Right renal cortex interstitium (tissue), 3 donors: ENCODE measurements around the gene LRP2. TPM values are rescaled to one million over a fixed set of nuclear protein-coding genes. Genes with fewer than 3 reads are reported as not detected.
A peak's percentile ranks its signal among the peaks of the same experiment; 100 is the strongest.

Experiments
- DNase-seq, 3 donors: peaks; one replicate each; pipeline ENCODE4 v3.0.0-alpha.2; 2013; ENCODE audit warnings: low read depth in 3 of 3, low spot score in 2 of 3
- polyA plus RNA-seq, 3 donors: library from polyadenylated mRNA; unstranded; fragments of 120-200 nt; gene quantifications; one replicate each; pipeline ENCODE4 v1.2.1, GENCODE V29; 2013; ENCODE audit not compliant: insufficient read length in 3 of 3

LRP2 gene
- polyA plus RNA-seq, 3 donors, result 123 to 186 (median 162) TPM

DNA sequence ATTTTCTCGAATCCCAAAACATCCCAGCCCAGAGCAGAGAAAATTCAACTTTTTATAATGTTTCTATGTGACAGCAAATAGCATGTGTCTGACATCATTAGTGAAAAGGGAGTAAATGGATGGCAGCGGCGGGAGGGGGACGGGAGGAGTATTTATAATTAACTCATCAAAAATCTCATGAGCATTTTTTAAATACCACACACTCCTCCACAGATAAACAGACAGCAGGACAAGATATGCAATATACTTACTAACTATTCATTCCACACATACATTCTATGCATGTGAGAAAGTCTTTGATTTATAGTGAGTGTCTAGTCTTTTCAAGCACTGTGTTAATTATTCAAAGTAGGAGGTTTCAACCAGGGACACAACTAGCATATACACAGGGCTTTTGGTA lies 107.6 kb downstream of the LRP2 start:
- no peak for DNase-seq

DNA sequence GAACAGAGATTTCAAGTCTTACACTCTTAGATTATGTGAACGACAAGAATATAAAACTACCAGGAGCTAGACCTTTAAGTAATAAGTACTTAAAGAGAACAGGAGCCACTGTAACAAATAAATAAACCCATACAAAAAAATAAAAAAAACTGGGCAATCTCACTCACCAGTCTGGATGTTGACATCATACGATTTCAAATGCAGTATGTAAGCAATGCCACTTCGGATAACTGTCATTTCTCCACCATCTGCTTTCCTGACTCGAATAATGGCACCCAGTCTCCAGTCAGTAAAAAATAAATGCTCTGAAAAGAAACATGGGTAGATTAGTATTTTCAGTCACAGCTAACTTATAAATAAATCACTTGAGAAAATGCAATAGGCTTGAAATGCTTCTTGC lies 115.1 kb downstream of the LRP2 start:
- DNase-seq, result no peak

DNA sequence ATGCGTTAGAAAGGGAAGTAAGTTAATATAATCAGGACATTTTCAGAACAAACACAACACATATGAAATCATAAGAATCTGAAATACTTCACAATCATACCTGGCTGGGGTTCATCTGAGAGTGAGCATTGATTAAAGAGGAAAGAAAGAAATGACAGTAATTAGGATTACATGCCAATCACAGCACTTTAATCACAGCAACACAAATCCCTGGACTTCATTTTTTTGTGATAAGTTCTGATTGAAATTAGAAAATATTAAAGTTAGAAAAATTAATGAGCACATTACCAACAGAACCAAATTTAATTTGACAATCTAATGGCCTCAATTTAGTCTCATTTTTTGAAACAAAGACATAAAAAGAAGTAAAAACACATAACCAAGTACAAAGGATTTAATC lies 121.9 kb downstream of the LRP2 start:
- DNase-seq, result no peak

DNA sequence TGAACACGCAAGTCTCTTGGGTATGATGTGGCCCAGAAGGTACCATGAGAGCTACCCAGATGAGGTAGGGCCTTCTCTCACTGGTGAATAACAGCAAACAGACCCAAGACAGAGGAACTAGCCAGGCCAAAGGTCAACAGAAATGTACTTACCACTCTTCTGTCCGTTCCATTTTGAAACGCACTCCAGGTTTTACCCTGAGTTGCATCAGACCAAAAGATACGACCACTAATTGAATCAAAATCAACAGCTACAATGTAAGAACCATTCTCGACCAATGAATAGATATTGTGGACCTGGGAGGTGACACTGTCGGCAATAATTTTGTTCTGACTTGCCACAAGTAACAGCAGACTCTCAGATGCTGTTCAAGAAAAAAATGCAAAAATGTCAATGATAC lies 124.4 kb downstream of the LRP2 start:
- no peak for DNase-seq

DNA sequence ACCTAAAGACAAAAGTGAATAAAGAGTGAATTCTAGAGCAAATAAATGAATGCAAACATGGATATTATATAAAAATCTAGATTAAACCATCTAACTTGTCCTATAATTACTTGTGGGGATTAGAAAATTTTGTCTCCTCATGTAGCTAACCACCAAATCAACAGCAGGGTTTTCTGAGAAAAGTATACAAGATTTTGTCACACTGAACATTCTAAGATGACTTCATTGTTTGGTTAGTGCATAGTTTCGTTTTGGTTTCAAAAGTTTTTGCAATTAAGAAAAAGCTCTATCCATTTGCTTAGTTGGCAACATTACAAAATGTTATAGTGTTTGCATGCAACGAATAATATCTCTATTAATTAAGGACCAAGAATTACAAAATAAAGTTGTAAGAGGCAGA lies 125.0 kb downstream of the LRP2 start:
- no peak for DNase-seq

DNA sequence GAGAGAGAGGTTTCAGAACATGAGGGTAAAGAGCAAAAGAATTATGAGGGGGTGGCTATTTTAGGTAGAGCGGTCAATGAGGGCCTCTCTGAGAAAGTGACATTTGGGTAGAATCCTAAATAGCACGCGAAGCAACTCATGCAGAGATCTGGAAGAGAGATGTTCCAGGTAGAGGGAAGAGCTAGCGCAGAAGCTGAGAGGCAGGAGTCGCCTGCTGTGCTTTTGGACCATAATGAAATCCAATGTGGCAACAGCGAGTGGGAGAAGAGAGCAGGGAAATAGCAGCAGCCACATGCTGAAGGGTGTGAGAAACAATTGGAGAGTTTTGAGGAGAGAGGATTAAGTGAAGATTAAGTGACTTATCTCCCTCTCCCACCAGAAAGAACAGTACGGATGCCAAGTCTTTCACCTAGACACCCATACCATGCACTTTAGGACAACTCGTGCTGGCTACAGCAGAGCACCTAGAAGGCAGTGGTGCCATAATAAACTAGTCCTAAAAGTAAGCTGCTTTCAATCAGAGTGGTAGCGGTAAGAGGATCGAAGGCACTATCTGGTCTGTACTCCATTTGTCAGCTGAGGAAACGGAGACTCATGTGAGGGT lies 129.7 kb downstream of the LRP2 start:
- no peak for DNase-seq

DNA sequence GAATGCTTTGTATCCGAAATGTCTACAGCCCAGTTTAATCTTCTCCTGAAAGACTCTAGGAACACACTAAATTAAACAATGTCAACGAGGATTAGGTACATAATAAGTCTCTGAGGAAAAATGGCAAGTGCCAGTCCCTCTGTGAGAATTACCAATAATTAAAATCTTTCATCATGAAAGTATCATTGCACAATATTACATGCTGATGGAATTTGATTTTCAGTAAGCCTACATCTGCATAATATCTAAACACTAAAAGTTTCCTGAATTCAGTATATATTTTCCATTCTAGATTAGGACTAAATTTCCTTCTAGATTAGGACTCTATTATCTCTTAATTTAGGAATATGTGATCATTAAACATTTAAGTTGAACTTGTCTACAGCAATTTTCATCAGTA lies 132.1 kb downstream of the LRP2 start:
- DNase-seq, result no peak

DNA sequence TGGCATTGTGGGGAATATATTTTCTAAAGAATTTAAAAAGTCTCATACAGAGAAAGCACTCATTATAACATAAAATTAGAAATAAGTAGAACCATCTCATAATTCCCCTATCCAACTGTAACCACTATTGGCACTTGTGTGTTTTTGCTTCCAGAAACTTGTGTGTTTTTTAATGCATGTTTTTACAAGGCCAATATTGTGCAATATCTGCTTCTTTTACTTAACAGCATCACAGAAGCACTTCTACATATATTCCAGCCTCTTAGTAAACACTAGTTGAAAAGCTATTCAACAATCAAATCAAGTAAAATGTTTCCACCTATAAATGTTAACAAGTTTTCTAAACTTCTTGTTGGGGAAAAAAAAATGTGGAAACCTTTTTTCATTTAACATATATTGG lies 132.7 kb downstream of the LRP2 start:
- no peak for DNase-seq

DNA sequence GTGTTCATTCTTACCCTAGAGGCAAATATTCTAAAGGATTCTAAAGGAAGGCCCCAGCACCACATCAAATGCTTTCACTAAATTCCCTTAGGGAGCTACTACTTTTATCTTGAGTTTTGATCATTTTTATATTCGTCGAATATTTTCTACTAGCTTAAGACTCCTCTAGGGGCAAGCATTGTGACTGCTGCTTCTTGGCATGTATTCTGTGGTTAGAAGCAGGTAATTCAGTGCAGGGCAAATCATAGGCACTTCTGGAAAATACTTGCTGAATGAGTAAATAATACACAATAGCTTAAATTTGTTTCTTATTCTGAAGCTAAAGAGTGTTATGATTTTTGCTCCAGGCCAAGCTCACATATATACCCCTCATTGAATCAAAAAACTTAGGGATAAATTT lies 136.4 kb downstream of the LRP2 start:
- no peak for DNase-seq

DNA sequence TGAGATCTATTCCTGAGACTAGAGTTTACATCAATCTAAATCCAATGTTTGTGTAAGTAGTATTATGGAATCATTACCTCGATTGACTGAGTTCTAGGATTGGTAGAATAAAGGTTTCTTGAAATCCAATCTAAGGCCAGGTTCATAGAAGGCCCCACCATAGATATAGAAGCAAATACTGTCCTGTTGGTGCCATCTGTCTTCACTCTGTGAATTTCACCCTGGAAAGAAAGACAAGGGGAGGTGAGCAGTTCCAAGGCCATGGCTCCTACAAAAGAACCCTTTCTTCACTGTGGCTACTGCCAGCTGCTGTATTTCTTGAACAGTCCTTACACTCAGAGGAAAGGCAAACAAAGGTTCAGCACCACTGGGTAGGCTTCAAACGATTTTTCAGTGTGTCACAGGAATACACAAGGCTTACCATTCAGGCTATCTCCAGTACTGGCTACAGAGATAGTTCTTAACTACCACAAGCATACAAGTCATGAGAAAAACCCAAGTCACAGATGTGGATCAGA lies 137.0 kb downstream of the LRP2 start:
- DNase-seq, result no peak

DNA sequence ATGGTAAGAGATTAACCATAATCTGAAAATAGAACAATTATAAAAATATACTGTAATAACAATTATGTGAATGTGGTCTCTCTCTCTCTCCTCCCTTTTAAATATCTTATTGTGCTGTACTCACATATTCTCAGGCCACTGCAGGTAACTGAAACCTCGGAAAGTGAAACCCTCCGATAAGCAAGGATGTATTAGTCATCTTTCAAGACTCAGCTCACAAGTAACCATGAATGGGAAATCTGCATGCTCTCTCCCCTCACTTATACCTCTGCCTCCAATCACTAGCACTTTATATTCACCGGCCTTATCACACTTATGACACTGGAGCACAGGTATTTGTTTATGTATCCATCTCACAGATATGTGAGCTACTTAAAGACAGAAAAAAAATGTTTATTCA lies 139.7 kb downstream of the LRP2 start:
- DNase-seq, result no peak

DNA sequence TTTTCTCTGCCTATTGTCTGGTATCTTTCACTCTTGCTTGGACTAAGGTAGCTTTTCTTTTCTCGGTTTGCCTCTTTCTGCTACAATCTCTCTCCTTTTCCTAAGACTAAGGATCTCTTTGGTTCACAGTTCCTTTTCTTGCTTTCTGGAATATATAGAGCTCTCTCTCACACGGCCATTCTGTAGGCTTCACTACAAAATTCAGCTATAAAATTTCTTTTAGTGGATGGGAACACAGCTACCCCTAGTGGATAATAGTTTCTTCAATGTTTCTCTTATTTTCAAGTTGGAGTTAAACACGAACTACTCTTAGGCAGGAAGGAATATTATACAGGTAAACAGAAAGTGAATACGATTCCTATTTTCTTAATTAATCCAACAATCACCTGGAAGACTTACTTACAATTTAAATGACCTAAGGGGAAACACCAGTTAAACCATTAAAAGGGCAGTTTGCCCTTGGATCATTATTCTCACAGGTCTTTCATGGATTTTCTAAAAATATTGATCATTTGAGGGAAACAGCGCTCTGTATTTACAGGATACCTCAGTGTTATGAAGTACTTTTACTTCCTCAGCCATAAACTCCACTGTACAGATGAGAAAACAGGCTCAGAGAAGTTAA lies 140.5 kb downstream of the LRP2 start:
- DNase-seq, result peak in 1 of 3 donors; percentile 15

DNA sequence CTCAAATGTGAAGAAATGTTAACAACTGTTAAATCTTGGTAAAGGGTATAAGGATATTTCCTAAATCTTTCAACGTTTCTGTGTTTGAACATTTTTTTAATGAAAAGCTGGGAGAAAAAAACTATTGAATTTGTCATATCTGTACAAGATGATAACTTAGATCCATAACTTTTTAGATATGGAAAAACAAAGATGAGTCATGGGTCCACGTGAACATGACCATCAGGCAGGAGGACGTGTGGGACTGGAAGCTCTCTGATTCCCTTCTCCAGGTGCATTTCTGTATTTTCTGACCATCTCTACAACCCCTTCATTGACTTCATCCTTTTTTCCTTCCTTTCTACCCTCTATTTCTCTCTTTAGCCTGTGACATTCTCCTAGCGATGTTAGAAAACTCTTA lies 151.4 kb downstream of the LRP2 start:
- no peak for DNase-seq

DNA sequence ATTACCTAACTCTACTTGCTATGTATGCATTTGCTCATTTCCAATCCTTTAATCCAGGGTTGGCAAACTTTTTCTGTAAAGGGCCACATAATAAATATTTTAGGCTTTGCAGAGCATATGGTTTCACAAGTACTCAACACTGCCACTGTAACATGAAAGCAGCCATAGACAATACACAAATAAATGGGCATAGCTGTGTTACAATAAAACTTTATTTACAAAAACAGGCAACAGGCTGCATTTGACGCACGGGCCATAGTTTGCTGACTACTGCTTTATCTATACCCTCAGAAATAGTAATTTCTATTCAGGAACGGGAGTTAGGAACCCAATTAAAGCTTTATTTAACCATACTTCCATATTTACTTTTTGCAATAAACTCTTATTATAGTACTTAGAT lies 154.3 kb downstream of the LRP2 start:
- DNase-seq, result no peak

DNA sequence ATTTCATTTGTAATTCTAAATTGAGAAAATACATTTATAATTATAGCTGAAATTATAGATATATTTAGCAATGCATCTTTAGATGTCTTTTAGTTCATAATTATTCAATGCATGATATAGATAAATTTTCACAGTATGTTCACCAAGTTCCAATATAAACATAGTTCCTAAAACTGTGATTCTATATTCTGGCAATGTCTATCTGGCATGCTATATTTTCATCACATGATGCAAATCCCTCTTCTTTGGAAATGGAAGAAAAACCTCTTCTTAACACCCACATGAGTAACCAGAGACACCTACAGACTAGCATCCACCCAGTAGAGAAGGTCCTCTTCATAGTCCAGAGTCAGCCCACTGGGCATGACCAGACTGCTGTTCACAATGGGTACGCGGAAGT lies 157.2 kb downstream of the LRP2 start:
- DNase-seq, result no peak

DNA sequence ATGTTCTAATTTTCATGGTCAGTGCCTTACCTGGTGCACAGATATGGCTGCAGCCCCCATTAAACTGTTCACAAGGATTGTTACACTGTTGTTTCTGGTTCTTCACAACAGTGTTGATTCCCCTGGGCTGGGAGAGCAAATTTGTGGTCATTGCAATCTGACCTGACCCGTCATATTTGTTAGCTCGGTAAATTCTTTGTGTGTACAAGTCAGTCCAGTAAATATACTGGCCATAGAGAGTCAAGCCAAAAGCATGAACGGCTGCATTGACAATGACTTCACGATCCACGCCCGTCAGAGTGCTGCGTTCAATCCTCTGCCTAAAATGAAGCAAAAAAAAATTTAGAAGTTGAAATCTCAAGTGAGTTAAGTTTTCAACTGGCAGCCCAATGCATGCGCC lies 158.4 kb downstream of the LRP2 start:
- DNase-seq, result no peak

DNA sequence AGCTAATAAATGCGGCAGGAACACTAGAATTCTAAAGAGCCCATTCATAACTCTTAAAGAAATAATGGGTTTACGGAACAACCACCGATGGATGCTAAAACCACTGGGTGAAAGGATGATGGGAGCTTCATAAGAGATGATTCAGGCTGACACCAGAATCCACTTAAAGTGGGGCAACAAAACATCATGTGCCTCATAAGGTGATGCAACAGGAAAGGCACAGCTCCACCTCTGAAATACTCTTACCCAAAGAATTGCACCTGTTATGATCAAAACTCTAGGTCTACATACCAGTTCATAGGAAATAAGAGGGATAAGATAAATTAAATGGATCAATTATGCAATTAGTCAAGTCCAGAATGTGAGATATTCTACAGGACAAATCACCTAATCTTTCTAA lies 161.6 kb downstream of the LRP2 start:
- DNase-seq, result no peak

DNA sequence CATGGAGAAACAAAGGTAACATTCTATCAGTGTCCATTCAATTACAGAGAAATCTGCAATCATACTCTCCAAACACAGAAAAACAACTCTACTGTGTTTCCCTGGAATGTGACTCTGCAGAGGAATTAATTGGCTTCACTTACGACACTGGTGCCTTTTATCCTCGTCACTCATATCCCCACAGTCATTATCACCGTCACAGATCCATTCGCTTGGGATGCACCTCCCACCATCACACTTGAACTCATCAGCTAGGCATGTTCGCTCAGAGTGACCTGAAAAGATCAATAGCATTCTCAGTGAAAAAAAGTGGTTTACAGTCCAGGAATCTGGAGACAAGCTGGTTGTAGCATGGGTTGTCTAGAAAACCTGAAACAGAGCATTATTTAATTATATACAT lies 168.7 kb downstream of the LRP2 start:
- no peak for DNase-seq

DNA sequence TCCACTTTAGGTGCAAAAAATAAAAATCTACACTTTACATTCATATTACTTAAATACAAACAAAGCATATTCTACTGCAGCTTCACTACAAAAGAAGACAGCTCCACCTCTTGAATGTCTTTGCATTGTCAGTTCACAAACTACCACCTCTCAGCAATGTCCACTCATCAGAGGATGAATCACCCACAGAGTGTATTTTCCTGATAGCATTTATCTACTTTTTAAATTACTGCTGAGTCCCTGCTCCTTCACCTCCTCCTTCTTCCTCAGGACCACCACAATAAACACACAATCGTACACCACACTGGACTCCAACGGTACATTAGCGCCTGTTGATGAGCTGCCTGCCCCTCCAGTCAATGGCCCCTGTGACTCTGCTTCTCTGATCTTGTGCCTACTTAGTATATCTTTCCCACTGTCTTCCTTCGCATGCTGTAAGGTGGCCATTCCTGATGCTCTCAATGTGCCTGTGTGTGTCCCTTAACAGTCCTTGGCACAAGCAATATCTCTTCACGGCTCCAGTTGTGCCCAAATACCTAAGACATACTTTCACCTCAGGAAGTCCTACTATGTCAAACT lies 172.0 kb downstream of the LRP2 start:
- DNase-seq, result no peak

DNA sequence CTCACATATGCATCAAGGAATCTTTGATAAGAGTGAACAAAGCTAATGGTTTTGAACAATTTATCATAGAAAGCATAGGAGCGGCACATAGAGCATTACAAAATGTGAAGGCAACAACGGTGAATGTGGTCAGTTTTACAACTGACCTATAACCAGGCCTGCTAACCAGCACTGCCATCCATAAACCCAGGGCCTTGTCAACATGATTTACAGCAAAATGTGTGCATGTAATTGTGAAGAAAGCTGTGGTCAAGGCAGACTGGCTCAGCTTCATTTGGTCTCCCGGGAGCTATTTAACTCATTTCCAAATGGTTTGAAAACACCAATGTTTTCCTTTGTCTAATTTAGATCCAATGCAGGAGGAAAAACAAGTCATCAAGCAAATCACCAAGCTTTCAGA lies 173.2 kb downstream of the LRP2 start:
- no peak for DNase-seq

DNA sequence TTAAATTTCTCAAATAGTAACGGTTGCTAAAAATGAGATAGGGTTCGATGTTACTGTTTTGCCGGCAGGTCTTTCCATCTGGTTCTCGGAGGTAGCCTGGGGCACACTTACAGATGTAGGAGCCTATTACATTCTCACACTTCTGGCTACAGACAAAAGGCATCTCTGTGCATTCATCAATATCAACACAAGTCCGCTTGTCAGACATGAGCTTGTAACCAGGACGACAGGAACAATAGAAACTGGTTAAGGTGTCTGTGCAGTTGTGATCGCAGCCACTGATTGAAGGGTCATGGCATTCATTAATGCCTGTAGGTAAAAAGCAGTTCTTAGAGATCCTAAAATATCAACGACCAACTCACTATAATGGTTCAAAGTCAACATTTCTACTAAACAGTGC lies 176.6 kb downstream of the LRP2 start:
- DNase-seq, result no peak

DNA sequence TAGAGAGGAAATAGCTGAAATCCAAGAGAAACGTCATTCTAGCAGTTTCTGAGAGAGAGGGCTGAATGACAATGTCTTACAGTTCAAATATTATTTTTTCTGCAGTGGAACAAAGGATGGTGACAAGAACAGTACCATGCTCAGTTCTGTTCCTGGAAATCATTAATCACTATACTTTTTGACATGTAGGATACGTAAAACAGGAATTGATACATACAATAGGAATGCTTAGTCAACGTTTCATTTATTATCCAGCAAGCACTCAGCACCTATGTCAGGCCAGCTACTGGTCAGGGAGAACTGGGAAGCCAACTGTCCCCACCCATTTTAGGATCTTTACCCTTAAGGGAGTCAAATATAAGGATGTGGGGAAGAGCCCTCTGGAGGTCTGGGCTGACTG lies 178.3 kb downstream of the LRP2 start:
- no peak for DNase-seq
